Common myeloid progenitor, CD34-positive (primary cell): Measurements from ENCODE around the gene RUNX2.

Experiments
- CTCF ChIA-PET: fragments of 350-600 bp; sonication (Branson Sonifier 250); formaldehyde crosslinking; loops from one replicate; lab custom pipeline; 2021; ENCODE audit warnings: antibody characterized with exemption; lab: Charles Lee
- POLR2A ChIA-PET: fragments of 350-600 bp; sonication (Branson Sonifier 250); formaldehyde crosslinking; loops from one replicate; lab custom pipeline; 2021; ENCODE audit warnings: antibody characterized with exemption; lab: Charles Lee
- DNase-seq, 3 donors: peaks; one replicate each; pipeline versions ENCODE4 v3.0.0 to v3.0.0-alpha.2; 2013
- H3K27ac ChIP-seq, 2 experiments: 1 replicate in 1 of 2; 2 replicates in 1 of 2; pipeline ENCODE4 v1.7.0; 2013; ENCODE audit warnings: inconsistent platforms in 2 of 2, low read length in 2 of 2, mild to moderate bottlenecking in 2 of 2, low read depth in 1 of 2, moderate library complexity in 1 of 2; ENCODE audit not compliant: severe bottlenecking in 2 of 2, insufficient read depth in 1 of 2, poor library complexity in 1 of 2
- H3K27me3 ChIP-seq, 5 experiments: replicated peaks in 2 of 5; 1 replicate in 3 of 5; 2 replicates in 2 of 5; pipeline versions ENCODE4 v1.6.1 to v1.7.0; 2013; ENCODE audit warnings: low read length in 4 of 5, mild to moderate bottlenecking in 2 of 5, moderate library complexity in 2 of 5, inconsistent platforms in 1 of 5; ENCODE audit not compliant: insufficient read depth in 5 of 5, control insufficient read depth in 4 of 5
- H3K36me3 ChIP-seq, 4 experiments: 1 replicate in 2 of 4; 2 replicates in 2 of 4; pipeline versions ENCODE4 v1.6.1 to v1.7.0; 2013; ENCODE audit warnings: low read length in 3 of 4, control low read depth in 1 of 4, mild to moderate bottlenecking in 1 of 4; ENCODE audit not compliant: control insufficient read depth in 4 of 4, insufficient read depth in 4 of 4
- H3K4me1 ChIP-seq, 4 experiments: 1 replicate in 3 of 4; 2 replicates in 1 of 4; pipeline versions ENCODE4 v1.6.1 to v1.7.1; 2013; ENCODE audit warnings: low read length in 3 of 4, mild to moderate bottlenecking in 3 of 4, control low read depth in 1 of 4, inconsistent platforms in 1 of 4, moderate library complexity in 1 of 4; ENCODE audit not compliant: control insufficient read depth in 4 of 4, insufficient read depth in 4 of 4; ENCODE audit errors: control extremely low read depth in 1 of 4
- H3K4me3 ChIP-seq, 7 experiments: 1 replicate in 4 of 7; 2 replicates in 3 of 7; pipeline versions ENCODE4 v1.5.1 to v1.7.0; 2013; ENCODE audit warnings: mild to moderate bottlenecking in 7 of 7, low read length in 6 of 7, moderate library complexity in 6 of 7, inconsistent platforms in 2 of 7, low read depth in 2 of 7, control low read depth in 1 of 7; ENCODE audit not compliant: insufficient read depth in 4 of 7, control insufficient read depth in 1 of 7; ENCODE audit errors: extremely low read depth in 1 of 7
- H3K9me3 ChIP-seq, 5 experiments: 1 replicate in 4 of 5; 2 replicates in 1 of 5; pipeline versions ENCODE4 v1.6.1 to v1.7.1; 2013; ENCODE audit warnings: low read length in 4 of 5, mild to moderate bottlenecking in 2 of 5, inconsistent platforms in 1 of 5, low read depth in 1 of 5, moderate library complexity in 1 of 5; ENCODE audit not compliant: control insufficient read depth in 4 of 5, insufficient read depth in 2 of 5; ENCODE audit errors: control extremely low read depth in 1 of 5
- WGBS: methylation state at CpG from one replicate; pipeline ENCODE4 v1.1.5; 2013; ENCODE audit not compliant: insufficient coverage; 5-methylcytosine and 5-hydroxymethylcytosine counted together

RUNX2 gene

GRCh38 chr6:45707176-45707575, 379.0 kb downstream of the RUNX2 start:
- no peak overlapping the region for H3K27ac ChIP-seq
- no peaks in the 10 kb centered on the region for H3K9me3 ChIP-seq
- H3K36me3 ChIP-seq = no peaks in the 10 kb centered on the region
- H3K4me1 ChIP-seq = peaks cover 0 to 18% (median under 1%) of the 10 kb centered on the region in 4 experiments
- CTCF ChIA-PET = interaction anchor here (0.9 kb wide), 1 partner anchor 1079 kb away, joined by 3 read pairs; no protein-coding TSS in a partner anchor
- POLR2A ChIA-PET = no interaction called here
- DNase-seq = no peak
- no peak overlapping the region for H3K4me3 ChIP-seq
- H3K27me3 ChIP-seq = no peaks in the 10 kb centered on the region
- WGBS = 90% methylated on average over 6 of the region's 6 CpGs

GRCh38 chr6:45709781-45710220, 381.7 kb downstream of the RUNX2 start:
- no peaks in the 10 kb centered on the region for H3K9me3 ChIP-seq
- no peak overlapping the region for H3K4me3 ChIP-seq
- H3K27ac ChIP-seq = no peak overlapping the region
- H3K27me3 ChIP-seq = no peaks in the 10 kb centered on the region
- H3K4me1 ChIP-seq = peaks cover 0 to 35% (median 11%) of the 10 kb centered on the region in 4 experiments
- ChIA-PET CTCF (interaction anchor here (0.6 kb wide), 1 partner anchor 673 kb away, joined by 3 read pairs; no protein-coding TSS in a partner anchor), POLR2A (no interaction called here)
- H3K36me3 ChIP-seq = no peaks in the 10 kb centered on the region
- DNase-seq = no peak
- WGBS = 83% methylated on average over 2 of the region's 6 CpGs

- Histone ChIP-seq H3K4me3 (no peak overlapping the region), H3K9me3 (no peaks in the 10 kb centered on the region), H3K27ac (no peak overlapping the region), H3K4me1 (peaks cover 0 to 40% (median 17%) of the 10 kb centered on the region in 4 experiments), H3K27me3 (no peaks in the 10 kb centered on the region), H3K36me3 (no peaks in the 10 kb centered on the region)
- 92% methylated on average over 4 of the region's 5 CpGs for WGBS
- POLR2A ChIA-PET = no interaction called here
- DNase-seq = peak in 2 of 3 donors; percentile 34 to 35
- CTCF ChIA-PET = interaction anchor here (0.6 kb wide), 1 partner anchor 674 kb away, joined by 3 read pairs; no protein-coding TSS in a partner anchor
These were observed 382.2 kb downstream of the RUNX2 start for GRCh38 chr6:45710304-45710821.

GRCh38 chr6:45712076-45712475, 383.9 kb downstream of the RUNX2 start:
- Histone ChIP-seq H3K27me3 (no peaks in the 10 kb centered on the region), H3K36me3 (no peaks in the 10 kb centered on the region), H3K27ac (no peak overlapping the region), H3K4me3 (no peak overlapping the region), H3K4me1 (peaks cover 0 to 50% (median 20%) of the 10 kb centered on the region in 4 experiments), H3K9me3 (no peaks in the 10 kb centered on the region)
- DNase-seq = no peak
- CTCF ChIA-PET = interaction anchor here (1.0 to 4.2 kb wide), 5 partner anchors 10 to 1236 kb away, joined by 3 to 31 read pairs (median 4); no protein-coding TSS in a partner anchor
- 93% methylated on average over 8 of the region's 11 CpGs for WGBS
- POLR2A ChIA-PET = no interaction called here

- no CpG with 5 or more reads among the region's 2 CpGs for WGBS
- CTCF ChIA-PET = interaction anchor here (1.1 to 4.2 kb wide), 2 partner anchors 10 to 209 kb away, joined by 3 to 31 read pairs; no protein-coding TSS in a partner anchor
- no peak overlapping the region for H3K27ac ChIP-seq
These were observed 384.7 kb downstream of the RUNX2 start for GRCh38 chr6:45712786-45713185.

More at GRCh38 chr6:45712786-45713185, 384.7 kb downstream of the RUNX2 start:
- peak in 2 of 3 donors; percentile 45 to 61 for DNase-seq
- Histone ChIP-seq H3K36me3 (no peaks in the 10 kb centered on the region), H3K9me3 (no peaks in the 10 kb centered on the region), H3K27me3 (no peaks in the 10 kb centered on the region), H3K4me3 (no peak overlapping the region), H3K4me1 (peaks cover 0 to 50% (median 20%) of the 10 kb centered on the region in 4 experiments)
- POLR2A ChIA-PET = no interaction called here
